Lung (tissue), 12 donors: Measurements from ENCODE around the gene ZNF266. TPM values are rescaled to one million over a fixed set of nuclear protein-coding genes. Genes with fewer than 3 reads are reported as not detected.
A peak's percentile ranks its signal among the peaks of the same experiment; 100 is the strongest.

Experiments used
- ATAC-seq: fragments of 200-7000 bp; cut with Tn5 transposase; one replicate; pipeline ENCODE4 v1.9.1; 2020; ENCODE audit warnings: moderate number of reproducible peaks; ENCODE audit not compliant: insufficient read depth, low FRiP score
- DNase-seq, 3 donors: peaks; one replicate each; pipeline ENCODE4 v3.0.0-alpha.2; 2013 to 2017
- H3K27ac ChIP-seq, 2 donors: one replicate each; pipeline ENCODE4 v1.5.1; 2013; ENCODE audit warnings: mild to moderate bottlenecking in 2 of 2, moderate library complexity in 2 of 2, control low read depth in 1 of 2, inconsistent platforms in 1 of 2, low read depth in 1 of 2, low read length in 1 of 2
- H3K27me3 ChIP-seq, 3 donors: one replicate each; pipeline ENCODE4 v1.5.1; 2013; ENCODE audit warnings: low read length in 2 of 3; ENCODE audit not compliant: control insufficient read depth in 3 of 3, insufficient read depth in 3 of 3
- H3K36me3 ChIP-seq, 4 donors: one replicate each; pipeline ENCODE4 v1.5.1; 2013; ENCODE audit warnings: low read length in 4 of 4, mild to moderate bottlenecking in 1 of 4, moderate library complexity in 1 of 4; ENCODE audit not compliant: control insufficient read depth in 4 of 4, insufficient read depth in 4 of 4
- H3K4me1 ChIP-seq, 5 donors: one replicate each; pipeline ENCODE4 v1.5.1; 2013; ENCODE audit warnings: low read length in 5 of 5, mild to moderate bottlenecking in 2 of 5, moderate library complexity in 1 of 5; ENCODE audit not compliant: control insufficient read depth in 5 of 5, insufficient read depth in 5 of 5
- H3K4me3 ChIP-seq: one replicate; pipeline ENCODE4 v1.5.1; 2013; ENCODE audit warnings: mild to moderate bottlenecking, control low read depth, moderate library complexity
- H3K9ac ChIP-seq, 2 donors: one replicate each; pipeline ENCODE4 v1.5.1; 2013; ENCODE audit warnings: low read length in 2 of 2, control low read depth in 1 of 2; ENCODE audit not compliant: insufficient read depth in 1 of 2
- H3K9me3 ChIP-seq, 4 donors: one replicate each; pipeline ENCODE4 v1.5.1; 2013; ENCODE audit warnings: low read length in 3 of 4, mild to moderate bottlenecking in 1 of 4, moderate library complexity in 1 of 4; ENCODE audit not compliant: control insufficient read depth in 4 of 4, insufficient read depth in 3 of 4
- WGBS, 2 donors: extraction: QIAGEN DNeasy Blood & Tissue Kit; methylation state at CpG; one replicate each; pipeline ENCODE4 v1.1.7; 2013; 5-methylcytosine and 5-hydroxymethylcytosine counted together
- polyA plus RNA-seq, 2 donors: library from polyadenylated mRNA; stranded (reverse); fragments of 200-250 nt; gene quantifications; one replicate each; pipeline ENCODE4 v1.2.1, GENCODE V29; 2013
- total RNA-seq, 2 donors: library from RNA; depleted of rRNA in 1 of 2; stranded (reverse); fragments of >200 nt in 1 of 2; gene quantifications; one replicate each; pipeline ENCODE4 v1.2.1, GENCODE V29; 2014 to 2021
- TF ChIP-seq, protein P1 (sequence below): IDR thresholded peaks from 2 replicates; pipeline ENCODE4 v1.5.1; 2012; ENCODE audit warnings: mild to moderate bottlenecking; ENCODE audit errors: control extremely low read depth, extremely low read depth
- donor health status: control.
- donor health status: control.
- donor health status: Bipolar disorder and iron deficiency.
- donor health status: healthy.
- donor health status: DM: yes; HTN: yes; CAD: no.

ZNF266 gene
- total and polyA plus RNA-seq, 4 donors, result 17.3 to 33.8 (median 23.6) TPM

DNA sequence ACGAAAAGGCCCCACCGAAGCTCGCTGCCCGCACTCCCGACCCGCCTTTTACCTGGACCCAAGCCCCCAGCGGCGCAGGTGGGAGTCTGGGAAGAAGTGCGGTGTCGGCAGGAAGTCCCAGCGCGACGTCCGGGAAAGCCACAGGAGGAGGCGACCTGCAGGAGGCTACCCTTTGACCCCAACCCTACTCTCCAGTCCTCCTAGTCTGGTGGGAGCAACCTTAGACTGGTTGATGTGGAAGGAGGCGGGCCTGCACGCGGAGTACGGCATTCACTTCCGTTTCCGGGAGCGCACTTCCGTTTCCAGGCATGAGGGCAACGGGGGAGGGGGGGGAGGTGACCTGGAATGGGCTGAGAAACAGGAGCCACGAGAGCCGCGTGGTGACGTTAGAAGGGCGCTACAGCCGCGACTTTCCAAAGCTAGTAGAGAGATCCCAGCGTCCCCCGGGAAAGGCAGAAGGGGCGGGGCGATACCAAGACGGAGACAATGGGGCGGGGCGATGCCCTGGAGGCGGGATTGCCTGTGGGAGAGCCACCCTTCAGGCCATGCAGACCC is 28.5 kb downstream of the ZNF266 start:
- ATAC-seq (no peak), DNase-seq (peak; percentile 90 to 95 (median 92))
- H3K9me3 ChIP-seq, result peaks cover 8 to 43% (median 24%) of the 10 kb centered on the region in 4 donors
- H3K4me1 ChIP-seq, result peaks cover 0 to 8% (median 3%) of the 10 kb centered on the region in 5 donors
- no peaks in the 10 kb centered on the region for H3K27me3 ChIP-seq
- H3K36me3 ChIP-seq, result peaks cover 0 to 18% (median under 1%) of the 10 kb centered on the region in 4 donors
- 3 to 4% methylated on average over 39 of the region's 39 CpGs for WGBS, 2 donors
- TF ChIP-seq, protein P1, sequence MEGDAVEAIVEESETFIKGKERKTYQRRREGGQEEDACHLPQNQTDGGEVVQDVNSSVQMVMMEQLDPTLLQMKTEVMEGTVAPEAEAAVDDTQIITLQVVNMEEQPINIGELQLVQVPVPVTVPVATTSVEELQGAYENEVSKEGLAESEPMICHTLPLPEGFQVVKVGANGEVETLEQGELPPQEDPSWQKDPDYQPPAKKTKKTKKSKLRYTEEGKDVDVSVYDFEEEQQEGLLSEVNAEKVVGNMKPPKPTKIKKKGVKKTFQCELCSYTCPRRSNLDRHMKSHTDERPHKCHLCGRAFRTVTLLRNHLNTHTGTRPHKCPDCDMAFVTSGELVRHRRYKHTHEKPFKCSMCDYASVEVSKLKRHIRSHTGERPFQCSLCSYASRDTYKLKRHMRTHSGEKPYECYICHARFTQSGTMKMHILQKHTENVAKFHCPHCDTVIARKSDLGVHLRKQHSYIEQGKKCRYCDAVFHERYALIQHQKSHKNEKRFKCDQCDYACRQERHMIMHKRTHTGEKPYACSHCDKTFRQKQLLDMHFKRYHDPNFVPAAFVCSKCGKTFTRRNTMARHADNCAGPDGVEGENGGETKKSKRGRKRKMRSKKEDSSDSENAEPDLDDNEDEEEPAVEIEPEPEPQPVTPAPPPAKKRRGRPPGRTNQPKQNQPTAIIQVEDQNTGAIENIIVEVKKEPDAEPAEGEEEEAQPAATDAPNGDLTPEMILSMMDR, result no peak
- H3K27ac ChIP-seq, result peak overlapping the region; percentile 21 to 66
- H3K4me3 ChIP-seq, result peak overlapping the region; percentile 65
- H3K9ac ChIP-seq, result peak overlapping the region in 1 of 2 donors; percentile 55

- peaks cover 48 to 80% (median 77%) of the 10 kb centered on the region in 4 donors for H3K9me3 ChIP-seq
- ATAC-seq, result no peak
- no peak overlapping the region for H3K9ac ChIP-seq
- no peaks in the 10 kb centered on the region for H3K27me3 ChIP-seq
- no peaks in the 10 kb centered on the region for H3K4me1 ChIP-seq
- H3K27ac ChIP-seq, result no peak overlapping the region
- DNase-seq, result no peak
- no peak overlapping the region for H3K4me3 ChIP-seq
- peaks cover 32 to 92% (median 83%) of the 10 kb centered on the region in 4 donors for H3K36me3 ChIP-seq
- TF ChIP-seq, protein P1, result no peak
- 72 to 84% methylated on average over 4 of the region's 4 CpGs for WGBS, 2 donors
Observed at GRCh38 chr19:9381361-9381785, 54.0 kb downstream of the ZNF266 start.

- 94 to 95% methylated on average over 6 of the region's 6 CpGs for WGBS, 2 donors
- Histone ChIP-seq H3K4me1 (no peaks in the 10 kb centered on the region), H3K27me3 (no peaks in the 10 kb centered on the region), H3K36me3 (peaks cover 0 to 52% (median 27%) of the 10 kb centered on the region in 4 donors), H3K9me3 (peaks cover 10 to 40% (median 26%) of the 10 kb centered on the region in 4 donors), H3K4me3 (no peak overlapping the region), H3K9ac (no peak overlapping the region), H3K27ac (no peak overlapping the region)
- ATAC-seq, result no peak
- no peak for DNase-seq
- TF ChIP-seq, protein P1, result no peak
Observed at GRCh38 chr19:9370738-9371619, 64.4 kb downstream of the ZNF266 start.
